ENCODE measurements around the gene PDE12.
"Not testable (repeated sequence)": the region's sequence is repeated elsewhere in the genome, so short reads cannot be mapped to it uniquely, and the experiment has no call there.

PDE12 gene

GRCh38 chr3:57600195-57600594, 44.1 kb downstream of the PDE12 start:
- peaks cover 19% of the 10 kb centered on the region for H3K4me1 Mint-ChIP-seq
- H3K36me3 Mint-ChIP-seq (ENCODE audit: low read depth) = peaks cover 13% of the 10 kb centered on the region
- H3K9me3 Mint-ChIP-seq = peaks cover 4% of the 10 kb centered on the region
- H3K27ac Mint-ChIP-seq = no peak overlapping the region
- H3K4me3 Mint-ChIP-seq = peak overlapping the region in 2 of 3 experiments; percentile 37 to 50
- no peaks in the 10 kb centered on the region for H3K27me3 Mint-ChIP-seq (ENCODE audit: low read depth)
- no peak for TF ChIP-seq CTCF (IDR thresholded peaks at IDR 0.05; ENCODE audit: unreplicated experiment in 3 of 3)

- Mint-ChIP-seq H3K27ac (no peak overlapping the region), H3K4me1 (no peaks in the 10 kb centered on the region), H3K36me3 (ENCODE audit: low read depth) (peaks cover 50% of the 10 kb centered on the region), H3K9me3 (peaks cover 32% of the 10 kb centered on the region), H3K27me3 (ENCODE audit: low read depth) (no peaks in the 10 kb centered on the region), H3K4me3 (no peak overlapping the region)
- TF ChIP-seq CTCF (IDR thresholded peaks at IDR 0.05; ENCODE audit: unreplicated experiment in 3 of 3) = no peak
Observed at GRCh38 chr3:57604971-57605370, 48.9 kb downstream of the PDE12 start.

GRCh38 chr3:57605683-57606082, 49.6 kb downstream of the PDE12 start:
- Mint-ChIP-seq H3K36me3 (ENCODE audit: low read depth) (peaks cover 58% of the 10 kb centered on the region), H3K9me3 (peaks cover 38% of the 10 kb centered on the region), H3K4me3 (no peak overlapping the region), H3K27ac (no peak overlapping the region), H3K27me3 (ENCODE audit: low read depth) (no peaks in the 10 kb centered on the region), H3K4me1 (no peaks in the 10 kb centered on the region)
- no peak for TF ChIP-seq CTCF (IDR thresholded peaks at IDR 0.05; ENCODE audit: unreplicated experiment in 3 of 3)

GRCh38 chr3:57611870-57612269, 55.8 kb downstream of the PDE12 start:
- H3K4me1 Mint-ChIP-seq; H3K27ac Mint-ChIP-seq; H3K4me3 Mint-ChIP-seq; H3K27me3 Mint-ChIP-seq (ENCODE audit: low read depth): not testable (repeated sequence)
- peaks cover 27% of the 10 kb centered on the region for H3K9me3 Mint-ChIP-seq
- H3K36me3 Mint-ChIP-seq (ENCODE audit: low read depth) = peaks cover 46% of the 10 kb centered on the region

GRCh38 chr3:57616233-57616632, 60.2 kb downstream of the PDE12 start:
- TF ChIP-seq CTCF (IDR thresholded peaks at IDR 0.05; ENCODE audit: unreplicated experiment in 3 of 3) = no peak
- Mint-ChIP-seq H3K9me3 (peaks cover 4% of the 10 kb centered on the region), H3K4me1 (no peaks in the 10 kb centered on the region), H3K4me3 (no peak overlapping the region), H3K27ac (no peak overlapping the region), H3K27me3 (ENCODE audit: low read depth) (no peaks in the 10 kb centered on the region), H3K36me3 (ENCODE audit: low read depth) (peaks cover 23% of the 10 kb centered on the region)

Data from nephron (organoid).